Measurements from ENCODE around the gene CMTM7.

- no peak for TF ChIP-seq POLR2AphosphoS5 (IDR thresholded peaks at IDR 0.05; ENCODE audit: low read depth, low read length)
- TF ChIP-seq POLR2A (IDR thresholded peaks at IDR 0.05; ENCODE audit: low read depth, low read length), result no peak
Observed at GRCh38 chr3:32401556-32402081, 10.0 kb downstream of the CMTM7 start.

All from GM12892 (cell line).